ENCODE data around the gene DNAJC11.

Gene DNAJC11

DNA sequence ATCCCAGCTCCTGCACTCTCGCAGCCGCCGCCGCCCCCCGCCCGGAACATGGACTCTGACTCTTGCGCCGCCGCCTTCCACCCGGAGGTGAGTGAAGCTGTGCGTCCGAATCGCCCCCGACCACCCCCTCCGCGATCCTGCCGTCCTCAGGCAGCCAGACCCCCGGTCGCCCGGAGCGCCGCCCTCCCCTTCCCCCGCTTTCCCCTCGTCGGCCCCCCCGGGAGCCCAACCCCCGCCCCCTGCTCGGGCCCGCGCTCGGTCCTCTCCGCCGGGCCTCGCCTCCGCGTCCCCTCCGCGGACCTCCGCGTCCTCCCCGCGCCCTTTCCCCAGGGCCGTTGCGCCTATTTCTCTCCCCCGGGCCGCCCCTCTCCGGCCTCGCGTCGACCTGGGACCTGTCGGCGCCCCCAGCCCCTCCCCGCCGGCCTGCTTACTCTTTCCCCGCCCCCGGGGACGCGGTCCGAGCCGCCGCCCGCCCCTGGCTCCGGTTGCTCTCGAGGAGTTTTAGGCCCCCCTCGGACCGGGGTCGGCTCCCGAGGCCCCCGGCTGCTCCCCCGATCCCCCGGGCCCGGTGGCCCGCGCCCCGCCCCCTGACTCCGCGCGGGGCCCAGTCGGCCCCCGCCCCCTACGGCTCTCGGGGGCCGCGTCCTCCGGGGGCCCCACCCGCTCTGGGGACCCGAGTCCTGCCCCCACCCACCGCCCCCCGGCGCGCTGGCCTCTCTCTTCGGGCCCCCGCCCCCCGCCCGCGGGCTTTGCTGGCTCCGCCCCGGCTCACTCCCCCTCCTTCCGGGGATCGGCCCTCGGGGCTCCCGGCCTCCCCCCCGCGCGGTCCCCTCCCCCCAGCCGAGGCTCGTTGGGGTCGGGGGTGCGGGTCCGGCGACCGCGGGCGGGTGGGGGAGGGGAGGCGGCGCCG lies 87.3 kb downstream of the DNAJC11 start:
- H3K36me3 ChIP-seq (ENCODE audit: insufficient read depth), result no peaks in the 10 kb centered on the region; the same call in 1 of the 2 replicates
- peak overlapping the region; percentile 59; the same call in 1 of the 2 replicates for H3K9ac ChIP-seq
- no peaks in the 10 kb centered on the region for H3K27me3 ChIP-seq (ENCODE audit: insufficient read depth, low read depth)
- TF ChIP-seq, protein P1, sequence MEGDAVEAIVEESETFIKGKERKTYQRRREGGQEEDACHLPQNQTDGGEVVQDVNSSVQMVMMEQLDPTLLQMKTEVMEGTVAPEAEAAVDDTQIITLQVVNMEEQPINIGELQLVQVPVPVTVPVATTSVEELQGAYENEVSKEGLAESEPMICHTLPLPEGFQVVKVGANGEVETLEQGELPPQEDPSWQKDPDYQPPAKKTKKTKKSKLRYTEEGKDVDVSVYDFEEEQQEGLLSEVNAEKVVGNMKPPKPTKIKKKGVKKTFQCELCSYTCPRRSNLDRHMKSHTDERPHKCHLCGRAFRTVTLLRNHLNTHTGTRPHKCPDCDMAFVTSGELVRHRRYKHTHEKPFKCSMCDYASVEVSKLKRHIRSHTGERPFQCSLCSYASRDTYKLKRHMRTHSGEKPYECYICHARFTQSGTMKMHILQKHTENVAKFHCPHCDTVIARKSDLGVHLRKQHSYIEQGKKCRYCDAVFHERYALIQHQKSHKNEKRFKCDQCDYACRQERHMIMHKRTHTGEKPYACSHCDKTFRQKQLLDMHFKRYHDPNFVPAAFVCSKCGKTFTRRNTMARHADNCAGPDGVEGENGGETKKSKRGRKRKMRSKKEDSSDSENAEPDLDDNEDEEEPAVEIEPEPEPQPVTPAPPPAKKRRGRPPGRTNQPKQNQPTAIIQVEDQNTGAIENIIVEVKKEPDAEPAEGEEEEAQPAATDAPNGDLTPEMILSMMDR (conservative IDR thresholded peaks at IDR 0.05; ENCODE audit: low read depth, low read length), result no peak
- H3K4me2 ChIP-seq, result peak overlapping the region; percentile 34; the same call in 1 of the 2 replicates
- no peak overlapping the region for H3K4me3 ChIP-seq (IDR thresholded peaks at IDR 0.05; ENCODE audit: insufficient read depth, low read depth, low read length)
- H3K27ac ChIP-seq, result 0 out of 2 replicates have a peak overlapping the region, but pooled peaks have one; percentile 29
- H4K20me1 ChIP-seq (ENCODE audit: insufficient read depth), result no peaks in the 10 kb centered on the region
- H3K79me2 ChIP-seq (ENCODE audit: insufficient read depth, low read depth), result peaks cover 36% of the 10 kb centered on the region
- H3K4me1 ChIP-seq (ENCODE audit: low read depth, poor library complexity, severe bottlenecking), result peaks cover 25% of the 10 kb centered on the region
- peak overlapping the region; percentile 56; the same call in 1 of the 2 replicates for H2AFZ ChIP-seq (ENCODE audit: low read depth)

- H3K27me3 ChIP-seq (ENCODE audit: insufficient read depth, low read depth), result no peaks in the 10 kb centered on the region
- H3K79me2 ChIP-seq (ENCODE audit: insufficient read depth, low read depth), result peaks cover 33% of the 10 kb centered on the region
- peak within 1 kb of the TSS; percentile 46 for H3K27ac ChIP-seq
Measured at GRCh38 chr1:6613361-6614018, 88.1 kb downstream of the DNAJC11 start, which contains the start of gene PHF13. TSS of gene PHF13 (plus strand) at chr1:6613731. CDS start at chr1:6614067, 336 bp downstream.

GRCh38 chr1:6612641-6613360 lies 88.8 kb downstream of the DNAJC11 start:
- Histone ChIP-seq H3K27ac (peak overlapping the region; percentile 46), H3K36me3 (ENCODE audit: insufficient read depth) (no peaks in the 10 kb centered on the region; the same call in 1 of the 2 replicates), H3K4me3 (IDR thresholded peaks at IDR 0.05; ENCODE audit: insufficient read depth, low read depth, low read length) (peak overlapping the region; percentile 88), H3K79me2 (ENCODE audit: insufficient read depth, low read depth) (peaks cover 28% of the 10 kb centered on the region), H3K4me1 (ENCODE audit: low read depth, poor library complexity, severe bottlenecking) (peaks cover 33% of the 10 kb centered on the region), H3K9ac (peak overlapping the region; percentile 55), H3K4me2 (peak overlapping the region; percentile 96), H3K27me3 (ENCODE audit: insufficient read depth, low read depth) (no peaks in the 10 kb centered on the region), H4K20me1 (ENCODE audit: insufficient read depth) (no peaks in the 10 kb centered on the region), H2AFZ (ENCODE audit: low read depth) (peak overlapping the region; percentile 91)
- TF ChIP-seq, protein P1 (conservative IDR thresholded peaks at IDR 0.05; ENCODE audit: low read depth, low read length), result no peak

More at GRCh38 chr1:6613361-6614018, 88.1 kb downstream of the DNAJC11 start, which contains the start of gene PHF13:
- no peaks in the 10 kb centered on the region for H4K20me1 ChIP-seq (ENCODE audit: insufficient read depth)
- H3K4me2 ChIP-seq, result peak within 1 kb of the TSS; percentile 96
- H3K9ac ChIP-seq, result peak within 1 kb of the TSS; percentile 59
- peak within 1 kb of the TSS; percentile 88 for H3K4me3 ChIP-seq (IDR thresholded peaks at IDR 0.05; ENCODE audit: insufficient read depth, low read depth, low read length)
- TF ChIP-seq, protein P1 (conservative IDR thresholded peaks at IDR 0.05; ENCODE audit: low read depth, low read length), result no peak
- peaks cover 33% of the 10 kb centered on the region for H3K4me1 ChIP-seq (ENCODE audit: low read depth, poor library complexity, severe bottlenecking)
- peak within 1 kb of the TSS; percentile 91 for H2AFZ ChIP-seq (ENCODE audit: low read depth)
- no peaks in the 10 kb centered on the region; the same call in 1 of the 2 replicates for H3K36me3 ChIP-seq (ENCODE audit: insufficient read depth)

All from KMS-11 (cell line).